IMR-90 (cell line): Measurements from ENCODE around the gene NUB1. TPM values are rescaled to one million over a fixed set of nuclear protein-coding genes. Genes with fewer than 3 reads are reported as not detected.

Experiments
- ATAC-seq: fragments of 200-7000 bp; cut with Tn5 transposase; 2 replicates; pipeline ENCODE4 v1.9.1; 2020; ENCODE audit warnings: low read depth, mild to moderate bottlenecking, moderate library complexity
- BruUV-seq: library from RNA; stranded (reverse); fragments of 400-500 nt; replicated peaks from 2 replicates; lab custom pipeline; 2021; lab: Mats Ljungman, UMichigan
- CTCF ChIA-PET: fragments of 300-600 bp; formaldehyde crosslinking; extraction: SDS; loops from one replicate; lab custom pipeline; 2021; ENCODE audit warnings: antibody characterized with exemption; lab: Yijun Ruan, JAX
- POLR2A ChIA-PET: fragments of 300-600 bp; sonication (Branson Sonifier 250); formaldehyde crosslinking; loops from one replicate; lab custom pipeline; 2022; ENCODE audit warnings: antibody characterized with exemption; ENCODE audit not compliant: unreplicated experiment; lab: Charles Lee
- DNase-seq: peaks from one replicate; pipeline ENCODE4 v3.0.0; 2013
- H2AFZ ChIP-seq: replicated peaks from 2 replicates; pipeline ENCODE3; 2013; ENCODE audit warnings: low read length, mild to moderate bottlenecking; ENCODE audit not compliant: poor library complexity
- H2AK5ac ChIP-seq: 2 replicates; pipeline ENCODE4 v1.6.1; 2013; ENCODE audit warnings: low read depth, low read length, inconsistent platforms
- H2AK9ac ChIP-seq: replicated peaks from 2 replicates; pipeline ENCODE3; 2013; ENCODE audit warnings: mild to moderate bottlenecking, low read depth, low read length, moderate library complexity; ENCODE audit not compliant: poor library complexity
- H2BK120ac ChIP-seq: 2 replicates; pipeline ENCODE4 v1.6.1; 2013; ENCODE audit warnings: low read depth, low read length, inconsistent platforms
- H2BK15ac ChIP-seq: 3 replicates; pipeline ENCODE4 v1.6.1; 2013; ENCODE audit warnings: low read depth, low read length, inconsistent platforms
- H2BK20ac ChIP-seq: 2 replicates; pipeline ENCODE4 v1.6.1; 2013; ENCODE audit warnings: low read depth, mild to moderate bottlenecking, inconsistent platforms, low read length, moderate library complexity
- H2BK5ac ChIP-seq: 2 replicates; pipeline ENCODE4 v1.6.1; 2013; ENCODE audit warnings: mild to moderate bottlenecking, low read depth, low read length, inconsistent platforms; ENCODE audit not compliant: poor library complexity, severe bottlenecking
- H3K14ac ChIP-seq: replicated peaks from 2 replicates; pipeline ENCODE4 v1.6.1; 2013; ENCODE audit warnings: low read depth, low read length, inconsistent platforms
- H3K18ac ChIP-seq: 2 replicates; pipeline ENCODE4 v1.6.1; 2013; ENCODE audit warnings: low read depth, low read length, control low read depth
- H3K23ac ChIP-seq: 2 replicates; pipeline ENCODE4 v1.6.1; 2013; ENCODE audit warnings: low read depth, low read length, inconsistent platforms
- H3K27ac ChIP-seq: 2 replicates; pipeline ENCODE4 v1.5.1; 2013; ENCODE audit warnings: mild to moderate bottlenecking, control low read depth, low read length; ENCODE audit not compliant: insufficient read depth
- H3K27me3 ChIP-seq: 2 replicates; pipeline ENCODE4 v1.6.1; 2013; ENCODE audit warnings: low read length; ENCODE audit not compliant: control insufficient read depth, insufficient read depth
- H3K36me3 ChIP-seq: 2 replicates; pipeline ENCODE4 v1.6.1; 2013; ENCODE audit warnings: low read length, mixed read lengths; ENCODE audit not compliant: control insufficient read depth, insufficient read depth
- H3K4ac ChIP-seq: 2 replicates; pipeline ENCODE4 v1.6.1; 2013; ENCODE audit warnings: low read depth, low read length, inconsistent platforms
- H3K4me1 ChIP-seq: 2 replicates; pipeline ENCODE4 v1.6.1; 2013; ENCODE audit warnings: low read length, mixed read lengths; ENCODE audit not compliant: control insufficient read depth, insufficient read depth
- H3K4me2 ChIP-seq: 2 replicates; pipeline ENCODE4 v1.6.1; 2013; ENCODE audit warnings: low read depth, mild to moderate bottlenecking, control low read depth, low read length, moderate library complexity
- H3K4me3 ChIP-seq: 2 replicates; pipeline ENCODE4 v1.5.1; 2013; ENCODE audit warnings: low read depth, mild to moderate bottlenecking, control low read depth, low read length, moderate library complexity; ENCODE audit not compliant: insufficient read depth
- H3K56ac ChIP-seq: 2 replicates; pipeline ENCODE4 v1.6.1; 2013; ENCODE audit warnings: low read length, inconsistent platforms; ENCODE audit not compliant: insufficient read depth; ENCODE audit errors: extremely low read depth
- H3K79me1 ChIP-seq, 2 experiments: 2 replicates each; pipeline ENCODE4 v1.6.1; 2013; ENCODE audit warnings: low read length in 2 of 2, inconsistent platforms in 1 of 2, low read depth in 1 of 2
- H3K9ac ChIP-seq: 2 replicates; pipeline ENCODE4 v1.6.1; 2013; ENCODE audit warnings: low read depth, low read length, control low read depth
- H3K9me1 ChIP-seq: 2 replicates; pipeline ENCODE4 v1.6.1; 2013; ENCODE audit warnings: low read length, inconsistent platforms; ENCODE audit not compliant: insufficient read depth
- H3K9me3 ChIP-seq: 2 replicates; pipeline ENCODE4 v1.6.1; 2013; ENCODE audit warnings: low read length; ENCODE audit not compliant: control insufficient read depth, insufficient read depth
- H4K20me1 ChIP-seq: 2 replicates; pipeline ENCODE4 v1.6.1; 2013; ENCODE audit warnings: low read length, inconsistent platforms; ENCODE audit not compliant: insufficient read depth
- H4K5ac ChIP-seq: 2 replicates; pipeline ENCODE4 v1.6.1; 2013; ENCODE audit warnings: mild to moderate bottlenecking, low read depth, low read length, control low read depth
- H4K8ac ChIP-seq, 2 experiments: 2 replicates each; pipeline ENCODE4 v1.6.1; 2013; ENCODE audit warnings: low read depth in 2 of 2, low read length in 2 of 2, control low read depth in 1 of 2, inconsistent platforms in 1 of 2
- H4K91ac ChIP-seq: 2 replicates; pipeline ENCODE4 v1.6.1; 2013; ENCODE audit warnings: low read depth, low read length, inconsistent platforms; ENCODE audit not compliant: insufficient read depth
- BHLHE40 ChIP-seq: fragments of 150-350 bp; IDR thresholded peaks from 2 replicates; pipeline ENCODE4 v1.6.1; 2016; ENCODE audit warnings: mild to moderate bottlenecking, low read depth, low read length
- CEBPB ChIP-seq: IDR thresholded peaks from 2 replicates; pipeline ENCODE4 v1.6.1; 2012; ENCODE audit warnings: low read depth, low read length, improper control_type of control experiment
- CTCF ChIP-seq: conservative IDR thresholded peaks from 2 replicates; pipeline ENCODE4 v1.5.1; 2012; ENCODE audit warnings: mild to moderate bottlenecking, low read depth, low read length, improper control_type of control experiment
- ELK1 ChIP-seq: fragments of 150-350 bp; IDR thresholded peaks from 2 replicates; pipeline ENCODE4 v1.6.1; 2016; ENCODE audit warnings: low read depth, mild to moderate bottlenecking, low read length, moderate library complexity, borderline replicate concordance
- FOS ChIP-seq: fragments of 150-350 bp; IDR thresholded peaks from 2 replicates; pipeline ENCODE4 v1.6.1; 2016; ENCODE audit warnings: low read depth, low read length
- MAFK ChIP-seq: IDR thresholded peaks from 2 replicates; pipeline ENCODE4 v1.6.1; 2012; ENCODE audit warnings: low read depth, low read length, improper control_type of control experiment
- MAZ ChIP-seq: IDR thresholded peaks from 2 replicates; pipeline ENCODE4 v1.6.1; 2012; ENCODE audit warnings: low read depth, mild to moderate bottlenecking, low read length, improper control_type of control experiment, moderate library complexity, borderline replicate concordance
- POLR2A ChIP-seq: IDR thresholded peaks from 2 replicates; pipeline ENCODE4 v1.6.1; 2012; ENCODE audit warnings: mild to moderate bottlenecking, low read depth, low read length
- RAD21 ChIP-seq: IDR thresholded peaks from 2 replicates; pipeline ENCODE4 v1.6.1; 2012; ENCODE audit warnings: low read length, improper control_type of control experiment
- RCOR1 ChIP-seq: IDR thresholded peaks from 2 replicates; pipeline ENCODE4 v1.6.1; 2012; ENCODE audit warnings: mild to moderate bottlenecking, low read length, improper control_type of control experiment; ENCODE audit not compliant: insufficient replicate concordance
- RFX5 ChIP-seq: IDR thresholded peaks from 2 replicates; pipeline ENCODE4 v1.8.0; 2012; ENCODE audit warnings: low read depth, mild to moderate bottlenecking, low read length, moderate library complexity
- USF2 ChIP-seq: fragments of 150-350 bp; IDR thresholded peaks from 2 replicates; pipeline ENCODE4 v1.6.1; 2017; ENCODE audit warnings: mild to moderate bottlenecking, antibody characterized with exemption, low read length, low read depth
- WGBS, 2 experiments: methylation state at CpG; one replicate each; pipeline versions ENCODE4 v1.1.5 to v1.1.7; 2013; ENCODE audit warnings: missing lambda C conversion rate in 2 of 2; ENCODE audit not compliant: insufficient read length in 1 of 2; ENCODE audit errors: extremely low coverage in 2 of 2; 5-methylcytosine and 5-hydroxymethylcytosine counted together
- dilution Hi-C: fragments of 300-500 bp; cut with HindIII; formaldehyde crosslinking; loops from one replicate; pipeline ENCODE4 v1.14.3; 2018; ENCODE audit warnings: low sequenced_read_pairs; ENCODE audit not compliant: unreplicated experiment
- in situ Hi-C: fragments of 300-500 bp; cut with MboI; formaldehyde crosslinking; loops from 3 replicates; pipeline ENCODE4 v1.14.3; 2019; ENCODE audit warnings: low sequenced_read_pairs, inconsistent platforms, mixed read lengths
- intact Hi-C: fragments of 100-400 bp; cut with micrococcal nuclease; formaldehyde crosslinking; loops from 2 replicates; pipeline ENCODE4 v1.10.0; 2022
- polyA plus RNA-seq, 3 experiments: library from polyadenylated mRNA; depleted of rRNA; stranded (reverse); fragments of >200 nt; gene quantifications; 2 replicates each; pipeline ENCODE4 v1.2.3, GENCODE V29; 2012; ENCODE audit warnings: low replicate concordance in 1 of 3
- total RNA-seq: library from RNA; depleted of rRNA; stranded (reverse); fragments of >200 nt; gene quantifications from 2 replicates; pipeline ENCODE4 v1.2.3, GENCODE V29; 2012

The NUB1 gene
- total and polyA plus RNA-seq, 2 of the 4 experiments (the other 2 are of a cell fraction), result 20.1 to 29.7 TPM

- no peaks in the 10 kb centered on the region for H3K79me1 ChIP-seq
- no peak overlapping the region for H2BK5ac ChIP-seq
- H2BK20ac ChIP-seq, result no peak overlapping the region
- H3K36me3 ChIP-seq, result no peaks in the 10 kb centered on the region
- H3K18ac ChIP-seq, result no peak overlapping the region
- H4K8ac ChIP-seq, result no peak overlapping the region
- no peak overlapping the region for H3K4me3 ChIP-seq
- no peak overlapping the region for H2BK15ac ChIP-seq
- intact Hi-C loops (no loop called here), dilution Hi-C loops (no loop called here), in situ Hi-C loops (no loop called here)
- peaks cover 6% of the 10 kb centered on the region for H3K9me3 ChIP-seq
- BruUV-seq, result no TSS peak
- H3K4ac ChIP-seq, result no peak overlapping the region
- H3K9ac ChIP-seq, result no peak overlapping the region
- no peak overlapping the region for H2AK9ac ChIP-seq
- no peak for ATAC-seq
- TF ChIP-seq MAZ (no peak), RAD21 (no peak), CTCF (no peak), RCOR1 (no peak), RFX5 (no peak), CEBPB (no peak), BHLHE40 (no peak), MAFK (no peak), FOS (no peak), ELK1 (no peak), POLR2A (no peak), USF2 (no peak)
- no peak overlapping the region for H3K27ac ChIP-seq
- no peaks in the 10 kb centered on the region for H4K20me1 ChIP-seq
- H4K5ac ChIP-seq, result no peak overlapping the region
- CTCF ChIA-PET, result interaction anchor here (0.9 kb wide), 1 partner anchor 16 kb away, joined by 4 read pairs; no protein-coding TSS in a partner anchor
- H3K14ac ChIP-seq, result no peak overlapping the region
- no peak overlapping the region for H4K91ac ChIP-seq
- H2BK120ac ChIP-seq, result no peak overlapping the region
- no peak for DNase-seq
- no CpG with 5 or more reads among the region's 6 CpGs for WGBS, 2 experiments
- H3K56ac ChIP-seq, result no peak overlapping the region
- no peak overlapping the region for H2AK5ac ChIP-seq
- POLR2A ChIA-PET, result no interaction called here
- no peak overlapping the region for H3K23ac ChIP-seq
- H2AFZ ChIP-seq, result no peak overlapping the region
- H3K9me1 ChIP-seq, result no peaks in the 10 kb centered on the region
- peaks cover 48% of the 10 kb centered on the region for H3K27me3 ChIP-seq
- H3K4me2 ChIP-seq, result no peak overlapping the region
- H3K4me1 ChIP-seq, result no peaks in the 10 kb centered on the region
These were observed 42.7 kb downstream of the NUB1 start for GRCh38 chr7:151384352-151384697.
